Prostate gland (tissue), 2 donors: Measurements from ENCODE around the gene AKAP13.

ENCODE experiments used
- POLR2A ChIP-seq: fragments of 450-650 bp; IDR thresholded peaks from one replicate; pipeline ENCODE4 v1.6.1; 2016; ENCODE audit warnings: antibody characterized with exemption, mild to moderate bottlenecking
- TF ChIP-seq, protein P1 (sequence below), 4 experiments: fragments of 200-600 bp in 2 of 4; fragments of 450-650 bp in 2 of 4; sonication (generic) in 2 of 4; IDR thresholded peaks; 1 replicate in 3 of 4; 2 replicates in 1 of 4; pipeline ENCODE4 v1.5.1; 2016 to 2019; ENCODE audit warnings: antibody characterized with exemption in 4 of 4, mild to moderate bottlenecking in 2 of 4, moderate library complexity in 2 of 4

- TF ChIP-seq, protein P1, sequence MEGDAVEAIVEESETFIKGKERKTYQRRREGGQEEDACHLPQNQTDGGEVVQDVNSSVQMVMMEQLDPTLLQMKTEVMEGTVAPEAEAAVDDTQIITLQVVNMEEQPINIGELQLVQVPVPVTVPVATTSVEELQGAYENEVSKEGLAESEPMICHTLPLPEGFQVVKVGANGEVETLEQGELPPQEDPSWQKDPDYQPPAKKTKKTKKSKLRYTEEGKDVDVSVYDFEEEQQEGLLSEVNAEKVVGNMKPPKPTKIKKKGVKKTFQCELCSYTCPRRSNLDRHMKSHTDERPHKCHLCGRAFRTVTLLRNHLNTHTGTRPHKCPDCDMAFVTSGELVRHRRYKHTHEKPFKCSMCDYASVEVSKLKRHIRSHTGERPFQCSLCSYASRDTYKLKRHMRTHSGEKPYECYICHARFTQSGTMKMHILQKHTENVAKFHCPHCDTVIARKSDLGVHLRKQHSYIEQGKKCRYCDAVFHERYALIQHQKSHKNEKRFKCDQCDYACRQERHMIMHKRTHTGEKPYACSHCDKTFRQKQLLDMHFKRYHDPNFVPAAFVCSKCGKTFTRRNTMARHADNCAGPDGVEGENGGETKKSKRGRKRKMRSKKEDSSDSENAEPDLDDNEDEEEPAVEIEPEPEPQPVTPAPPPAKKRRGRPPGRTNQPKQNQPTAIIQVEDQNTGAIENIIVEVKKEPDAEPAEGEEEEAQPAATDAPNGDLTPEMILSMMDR (IDR thresholded peaks at IDR 0.05) = no peak
- no peak for TF ChIP-seq POLR2A
Observed at GRCh38 chr15:85451099-85451700, 70.8 kb downstream of the AKAP13 start.
